Amygdala (tissue), 56 donors: ENCODE data around the gene QSOX2.
A peak's percentile ranks its signal among the peaks of the same experiment; 100 is the strongest.

Experiments
- DNase-seq, 56 donors: peaks; one replicate each; lab custom pipeline; 2025; lab: John Stamatoyannopoulos, UW

The QSOX2 gene

DNA sequence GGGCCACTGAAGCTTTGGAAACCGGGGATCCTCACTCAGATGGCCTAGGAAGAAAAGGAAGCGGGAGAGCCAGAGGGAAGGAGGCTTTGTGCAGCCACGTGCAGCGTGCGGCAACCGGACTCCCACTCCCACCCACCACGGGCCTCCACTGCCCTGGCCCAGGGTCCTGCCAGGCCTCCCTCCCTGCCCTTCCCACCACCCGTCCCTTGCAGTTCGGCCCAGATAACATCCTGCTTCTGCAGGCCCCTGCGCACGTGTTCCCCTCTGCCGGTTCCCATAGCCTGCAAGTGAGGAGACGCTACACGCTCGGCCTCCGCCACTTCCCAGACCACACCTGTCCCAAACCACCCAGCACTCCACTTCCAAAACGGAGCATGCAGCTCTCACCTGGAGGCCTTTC lies 36.4 kb downstream of the QSOX2 start:
- no peak for DNase-seq

DNA sequence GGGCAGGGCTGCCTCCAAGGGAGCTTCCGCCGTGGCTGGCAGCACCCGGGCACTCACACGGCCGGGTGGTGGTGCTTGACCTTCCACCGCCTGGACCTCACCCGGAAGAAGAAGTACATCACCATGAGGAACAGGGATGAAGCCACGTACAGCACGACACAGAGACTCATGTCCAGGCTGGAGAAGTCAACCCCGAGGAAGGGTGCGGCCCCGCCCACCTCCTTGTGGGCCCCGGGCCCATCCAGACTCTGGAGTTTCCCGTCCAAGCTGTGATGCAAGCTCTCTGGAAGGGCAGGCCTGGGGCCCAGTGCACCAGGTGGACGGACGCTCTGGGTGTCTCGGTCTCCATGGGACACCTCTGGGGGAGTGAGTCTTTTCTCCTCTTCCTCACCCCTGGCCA lies 36.9 kb downstream of the QSOX2 start:
- DNase-seq: no peak

DNA sequence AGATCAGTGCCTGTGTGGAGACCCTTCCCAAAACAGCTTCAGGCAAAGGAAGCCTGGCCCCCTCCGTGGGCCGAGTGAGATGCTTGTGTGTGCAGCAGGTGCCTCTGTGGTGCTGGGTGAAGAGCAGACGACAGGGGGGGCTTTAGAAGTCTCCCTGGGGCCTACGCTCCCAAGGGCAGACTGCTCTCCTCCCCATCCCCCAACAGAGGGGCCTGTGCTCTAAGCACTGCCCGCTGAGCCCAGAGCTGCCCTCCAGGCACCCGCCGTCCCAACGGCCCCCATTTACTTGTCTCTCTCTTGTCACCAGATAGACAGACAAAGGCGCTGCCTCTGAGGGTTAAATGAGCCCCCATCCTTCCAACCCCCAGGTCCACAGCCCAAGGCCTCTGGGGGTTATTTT lies 38.0 kb downstream of the QSOX2 start:
- no peak for DNase-seq

DNA sequence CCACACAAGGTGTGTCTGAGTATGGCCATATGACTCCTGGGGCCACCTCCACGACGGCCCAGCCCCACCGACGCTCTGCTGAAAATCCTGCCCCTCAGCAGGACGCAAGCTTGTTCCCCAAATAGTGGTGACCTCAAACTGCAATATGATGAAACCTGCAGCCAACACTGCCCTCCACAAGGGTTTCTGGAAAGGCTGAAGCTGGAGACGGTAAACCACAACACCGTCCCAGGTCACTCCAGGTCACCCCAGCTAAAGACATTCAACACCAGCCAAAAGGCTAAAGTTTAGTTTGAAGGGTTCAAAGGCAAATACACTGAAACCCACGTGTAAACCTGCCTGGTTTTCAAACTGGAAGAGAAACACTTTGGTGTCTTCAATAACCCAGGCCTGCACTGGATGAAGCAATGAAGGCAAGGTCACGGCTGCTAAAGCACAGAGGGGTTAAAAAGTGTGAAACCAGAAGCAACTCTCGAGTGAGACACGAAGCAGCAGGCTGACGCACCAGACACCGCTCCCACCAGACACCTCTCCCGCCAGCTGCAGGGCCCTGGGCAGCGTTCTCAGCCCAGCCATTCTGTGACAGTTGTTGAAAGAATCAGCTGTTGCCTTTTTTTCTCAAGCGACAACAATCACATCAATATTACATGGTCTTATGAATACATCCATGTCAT lies 38.9 kb downstream of the QSOX2 start:
- DNase-seq: no peak

DNA sequence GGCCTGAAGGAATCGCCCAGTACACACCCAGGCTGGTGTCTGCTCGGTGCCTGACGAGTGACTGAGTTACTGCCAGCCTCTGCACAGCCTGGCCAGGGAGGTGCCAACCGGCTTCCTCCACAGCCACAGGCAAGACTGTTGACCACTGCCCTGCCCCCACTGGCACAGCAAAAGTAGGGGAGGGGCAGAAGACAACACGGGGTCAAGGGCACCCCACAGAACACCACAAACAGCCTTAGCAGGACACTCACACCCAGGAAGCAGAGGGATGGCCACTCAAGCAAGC lies 40.0 kb downstream of the QSOX2 start:
- DNase-seq: no peak

DNA sequence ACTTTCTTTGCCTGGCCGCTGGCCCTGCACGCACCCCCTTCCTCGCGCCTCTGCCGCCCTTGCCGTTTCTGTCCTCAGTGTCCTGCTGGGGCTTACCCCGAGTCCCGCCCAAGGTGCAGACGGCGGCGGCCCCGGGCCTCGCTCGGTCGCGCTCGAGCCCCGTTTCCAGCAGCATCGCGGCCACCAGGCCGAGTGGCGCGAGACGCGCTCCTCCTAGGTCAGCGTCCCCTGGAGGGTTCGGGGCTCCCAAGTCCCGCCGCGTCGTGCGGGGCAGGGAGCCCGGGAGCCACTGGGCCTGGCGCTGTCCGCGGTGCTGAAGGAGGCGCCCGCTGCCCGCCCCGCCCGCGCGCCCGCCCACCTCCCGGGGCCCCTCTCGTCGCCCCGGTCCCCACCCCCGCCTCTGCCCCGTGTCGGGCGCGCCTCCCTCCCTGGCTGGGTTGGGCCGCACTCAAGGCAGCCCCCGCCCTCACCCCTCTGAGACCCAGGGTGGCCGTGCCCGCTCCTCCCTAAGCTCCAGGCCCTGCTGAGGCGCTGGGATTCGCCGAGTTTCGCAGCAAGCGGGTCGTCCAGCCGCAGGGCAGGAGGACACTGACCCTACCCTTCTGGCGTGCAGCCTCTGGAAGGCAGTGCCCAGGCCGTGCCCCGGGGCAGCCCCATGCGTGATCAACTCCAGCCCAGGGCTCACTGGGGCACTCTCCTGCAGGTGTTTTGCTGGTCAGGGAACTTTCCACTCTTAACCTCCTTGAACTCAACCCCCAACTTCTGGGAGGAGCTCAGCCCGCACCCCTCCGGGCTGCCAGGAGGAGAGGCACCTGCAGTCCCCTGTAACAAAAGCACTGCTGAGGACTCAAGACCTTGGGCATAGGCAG lies 40.5 kb downstream of the QSOX2 start, which contains the start of gene LHX3:
LHX3 (minus strand) TSS at position 291 of the 869 bp plus-strand sequence; CDS start at position 175, 116 bp downstream.
- DNase-seq: peak in 2 of 56 donors; percentile 14 to 23

DNA sequence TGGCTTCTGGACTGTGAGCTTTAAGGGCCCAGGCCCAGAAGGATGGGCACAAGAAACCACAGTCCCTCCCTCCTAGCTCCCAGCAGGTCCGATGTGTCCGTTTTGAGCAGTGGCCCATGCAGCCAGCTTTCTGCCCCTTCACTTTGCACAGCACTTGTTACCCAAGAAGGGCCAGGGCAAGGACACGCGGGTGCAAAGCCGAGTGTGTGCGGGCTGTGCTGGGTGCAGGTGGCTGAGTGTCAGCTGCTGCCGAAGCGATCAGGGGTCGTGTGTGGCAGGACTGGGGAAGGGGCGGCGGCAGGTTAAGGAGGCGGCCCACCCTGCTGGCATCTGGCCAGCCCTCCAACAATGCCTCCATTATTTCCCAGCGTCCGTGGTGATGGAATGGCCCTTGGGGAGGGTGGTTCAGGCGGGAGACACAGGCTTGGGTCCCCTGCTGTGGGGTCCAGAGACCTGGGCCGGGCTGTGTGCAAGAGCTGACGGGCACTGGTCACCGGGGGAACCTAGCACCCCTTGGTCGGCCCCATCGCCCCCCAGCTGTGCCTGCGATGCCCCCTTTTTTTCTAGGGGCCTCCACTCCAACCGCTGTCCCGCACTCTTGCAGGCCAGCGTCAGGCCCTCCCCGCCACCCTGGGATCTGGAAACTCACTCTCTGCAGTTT lies 41.3 kb downstream of the QSOX2 start:
- DNase-seq: no peak

DNA sequence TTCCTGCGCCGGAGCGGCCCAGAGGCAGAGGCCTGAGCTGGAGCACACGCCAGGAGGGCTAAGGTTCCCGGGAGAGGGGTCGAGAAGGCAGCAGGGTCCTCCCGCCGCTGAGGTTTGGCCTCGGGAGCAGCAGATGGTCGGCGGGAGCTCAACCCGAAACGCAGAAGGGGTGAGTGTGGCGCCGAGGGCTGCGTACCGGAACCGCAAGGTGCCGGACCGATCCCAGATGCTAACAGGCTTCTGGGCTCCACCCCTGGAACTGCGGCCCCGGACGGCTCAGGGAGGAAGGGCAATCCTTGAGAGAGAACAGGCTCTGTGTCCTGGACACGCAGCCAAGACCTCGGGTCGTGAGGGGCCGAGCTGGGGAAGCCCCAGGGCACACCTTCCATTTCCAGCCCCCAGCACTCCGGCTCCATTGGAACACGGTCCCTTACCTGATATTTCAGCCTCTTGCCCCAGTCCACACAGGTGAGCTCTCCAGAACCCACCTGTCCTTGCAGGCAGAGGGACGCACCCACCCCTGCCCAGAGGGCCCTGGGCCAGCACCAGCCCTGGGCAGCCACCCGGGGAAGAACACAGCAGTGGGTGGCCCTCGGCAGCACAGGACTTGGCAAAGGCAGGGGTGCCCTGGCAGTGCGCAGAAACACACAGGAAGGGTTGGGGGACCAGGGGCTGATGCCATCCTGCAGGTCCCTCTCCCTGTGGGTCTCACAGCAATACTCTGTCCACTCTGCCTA lies 42.0 kb downstream of the QSOX2 start:
- no peak for DNase-seq

DNA sequence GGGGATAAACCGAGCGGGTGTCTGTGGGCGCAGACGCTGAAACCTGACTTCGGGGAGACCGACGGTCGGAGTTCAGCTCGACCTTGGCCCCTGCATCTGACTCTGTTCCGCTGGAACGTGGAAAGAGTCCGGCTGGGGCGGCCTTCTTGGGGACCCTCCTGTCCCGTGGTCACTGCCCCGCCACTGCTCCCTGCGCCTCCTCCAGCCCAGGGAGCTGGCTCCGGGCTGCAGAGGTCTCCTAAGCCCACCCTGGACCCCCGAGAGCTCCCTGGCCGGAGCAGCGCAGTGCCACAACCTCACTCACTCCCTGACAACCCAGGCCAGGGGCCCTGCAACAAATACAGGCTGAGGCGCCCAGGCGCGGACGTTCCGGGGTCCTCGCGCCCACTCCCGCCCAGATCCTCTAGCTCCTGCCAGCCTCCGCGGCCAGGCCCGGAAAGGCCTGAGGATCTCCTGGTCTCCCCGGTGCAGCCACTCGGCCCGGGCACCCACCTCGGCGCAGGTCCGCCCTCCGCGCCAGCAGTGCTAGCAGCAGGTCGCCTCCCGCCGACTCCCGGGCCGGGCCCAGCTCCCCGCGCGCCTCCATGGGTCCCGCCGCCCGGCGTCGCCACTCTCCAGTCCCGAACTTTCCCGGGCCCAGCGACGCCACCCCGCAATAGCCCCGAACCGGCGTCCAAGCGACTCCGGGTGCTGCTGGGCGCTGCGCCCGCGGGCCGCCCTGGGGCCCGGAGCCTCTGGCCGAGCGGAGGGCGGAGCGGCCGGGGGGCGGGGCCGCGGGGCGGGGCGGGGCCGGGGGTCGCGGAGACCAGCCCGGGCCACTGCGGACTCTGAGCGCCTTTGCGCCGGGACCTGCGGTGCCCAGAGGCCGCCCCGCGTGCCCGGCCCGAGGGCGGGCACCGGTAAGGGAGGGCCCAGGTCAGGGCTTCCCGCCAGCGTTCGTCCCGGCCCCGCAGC lies 42.9 kb downstream of the QSOX2 start:
- no peak for DNase-seq

DNA sequence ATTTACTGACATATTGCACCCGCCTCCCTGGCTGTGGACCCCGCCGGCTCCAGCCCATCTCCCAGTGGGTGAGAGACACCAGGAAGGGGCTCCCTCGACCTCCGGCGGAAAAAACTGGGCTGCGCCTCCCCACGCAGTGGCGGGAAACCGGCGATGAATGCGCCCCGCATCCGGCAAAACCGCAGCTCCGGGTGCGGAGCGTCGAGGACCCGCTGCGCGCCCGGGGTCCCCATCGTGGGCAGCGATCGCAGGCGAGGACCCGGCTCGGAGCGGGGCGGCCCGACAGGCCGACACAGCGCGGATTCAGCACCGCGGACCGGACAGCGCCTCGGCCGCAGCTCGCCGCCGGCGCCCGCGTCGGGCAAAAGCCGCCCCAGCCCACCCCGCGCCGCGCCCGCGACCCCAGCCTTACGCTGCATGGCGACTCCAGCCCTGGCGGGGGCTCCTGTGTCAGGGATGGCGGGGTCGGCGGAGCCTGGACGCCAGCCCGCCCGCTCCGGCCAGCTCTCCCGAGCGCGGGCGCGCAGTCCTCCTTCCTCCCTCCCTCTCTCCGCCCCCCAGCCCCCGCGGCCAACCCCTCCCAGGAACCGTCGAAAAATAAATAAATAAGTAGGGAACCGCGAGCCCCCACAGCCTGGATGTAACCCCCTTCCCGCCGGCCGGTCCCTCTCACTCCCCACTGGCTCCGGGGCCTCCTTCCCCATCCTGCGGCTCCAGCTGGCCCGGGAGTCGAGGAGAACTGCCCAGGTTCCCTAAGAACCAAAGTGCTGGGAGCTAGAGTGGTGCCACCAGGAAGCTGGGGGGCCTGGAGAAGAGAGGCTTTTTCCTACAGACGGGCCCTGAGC lies 43.8 kb downstream of the QSOX2 start:
- DNase-seq: peak in 1 of 56 donors; percentile 13

DNA sequence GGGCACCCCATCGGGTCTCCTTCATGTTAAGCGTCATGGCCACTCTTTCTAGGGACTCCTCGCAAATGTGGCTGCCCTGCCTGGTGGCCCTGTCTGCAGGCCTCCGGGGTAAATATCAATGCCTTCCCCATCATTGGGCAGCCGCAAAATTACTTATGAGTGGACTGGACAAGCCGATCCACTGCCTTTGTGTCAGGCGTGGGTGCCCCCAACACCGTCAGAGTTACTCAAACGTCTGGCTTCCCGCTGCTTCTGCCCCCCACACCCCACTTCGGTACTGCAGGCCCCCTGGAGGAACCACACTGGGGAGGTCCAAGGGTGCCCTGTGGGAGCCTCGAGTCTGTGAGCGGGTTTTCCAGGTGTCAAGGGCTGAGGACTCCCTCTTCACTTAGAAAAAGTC lies 44.4 kb downstream of the QSOX2 start:
- no peak for DNase-seq

DNA sequence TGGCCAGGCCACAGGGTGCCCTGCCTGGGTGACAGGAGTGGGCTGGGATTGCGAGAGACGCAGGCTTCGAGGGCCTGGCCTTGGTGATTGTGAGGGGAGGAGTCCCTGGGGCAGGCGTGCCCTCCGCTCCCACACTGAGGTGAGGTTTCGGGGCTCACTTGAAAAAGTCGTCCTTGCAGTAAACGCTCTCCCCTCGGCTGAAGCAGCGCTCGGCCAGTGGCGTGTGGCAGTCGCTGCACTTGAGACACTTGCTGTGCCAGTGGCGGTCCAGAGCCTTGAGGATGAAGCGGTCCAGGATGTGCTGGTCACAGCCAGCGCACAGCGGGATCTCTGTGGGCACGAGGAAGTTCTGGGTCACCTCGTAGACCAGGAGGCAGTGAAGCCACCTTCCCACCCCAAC lies 45.2 kb downstream of the QSOX2 start:
- no peak for DNase-seq

DNA sequence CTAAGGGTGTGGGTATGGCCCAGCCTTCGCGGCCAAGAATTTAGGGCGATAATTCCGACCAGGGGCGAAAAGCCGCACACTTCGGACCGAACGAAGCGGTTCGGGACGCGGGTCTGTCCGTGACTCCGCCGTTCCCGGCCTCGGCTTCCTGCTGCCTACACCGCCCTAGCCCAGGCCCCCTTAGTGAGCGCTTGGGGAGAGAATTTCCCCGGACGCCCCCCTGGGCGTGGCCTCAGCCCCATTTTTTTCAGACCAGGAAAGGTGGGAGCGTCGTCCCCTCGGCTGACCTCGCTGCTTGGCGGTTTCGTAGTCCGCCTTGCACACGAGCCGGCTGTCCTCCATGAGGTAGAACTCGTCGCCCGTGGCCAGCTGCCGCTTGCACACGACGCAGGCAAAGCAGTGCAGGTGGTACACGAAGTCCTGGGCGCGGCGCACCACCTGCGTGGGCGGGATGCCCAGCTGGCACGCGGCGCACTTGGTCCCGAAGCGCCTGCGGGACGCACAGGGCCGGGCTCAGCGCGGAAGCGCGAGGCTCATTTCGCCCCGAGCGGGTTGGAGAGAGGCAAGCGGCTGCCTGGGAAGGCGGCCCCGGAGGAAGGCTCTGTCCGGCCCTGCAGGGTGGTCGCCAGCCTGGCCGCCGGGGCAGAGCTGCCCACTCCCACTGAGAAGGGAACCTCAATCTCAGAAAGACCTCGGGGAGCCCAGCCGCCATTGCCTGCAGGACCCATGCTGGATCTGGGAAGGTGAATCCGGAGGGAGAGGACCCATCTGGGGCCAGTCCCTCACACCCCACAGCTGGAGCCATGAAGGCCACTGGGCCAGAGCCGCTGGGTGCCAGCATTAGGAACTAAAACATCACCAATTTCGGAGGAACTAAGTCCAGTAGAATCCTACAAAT lies 46.0 kb downstream of the QSOX2 start:
- no peak for DNase-seq

DNA sequence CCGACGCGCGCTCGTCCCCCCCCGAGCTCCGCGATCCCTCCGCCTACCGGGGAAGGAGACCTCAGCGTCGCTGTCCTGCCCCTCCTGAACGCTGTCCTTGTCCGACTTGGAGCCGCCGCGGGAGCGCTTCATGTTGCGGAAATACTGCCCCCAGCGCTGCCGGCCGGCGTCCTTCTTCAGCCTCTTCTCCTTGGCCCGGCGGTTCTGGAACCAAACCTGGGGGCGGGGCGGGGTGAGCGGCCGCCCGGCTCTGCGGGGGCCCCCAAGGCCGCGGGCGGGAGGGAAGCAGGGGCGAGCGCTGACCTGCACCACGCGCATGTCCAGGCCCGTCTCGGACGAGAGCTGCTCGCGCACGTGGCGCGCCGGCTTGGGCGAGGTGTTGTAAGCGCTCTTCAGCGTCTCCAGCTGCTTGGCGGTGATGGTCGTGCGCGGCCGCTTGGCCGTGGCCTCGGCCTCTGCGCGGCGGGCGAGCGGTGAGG lies 47.0 kb downstream of the QSOX2 start:
- no peak for DNase-seq

DNA sequence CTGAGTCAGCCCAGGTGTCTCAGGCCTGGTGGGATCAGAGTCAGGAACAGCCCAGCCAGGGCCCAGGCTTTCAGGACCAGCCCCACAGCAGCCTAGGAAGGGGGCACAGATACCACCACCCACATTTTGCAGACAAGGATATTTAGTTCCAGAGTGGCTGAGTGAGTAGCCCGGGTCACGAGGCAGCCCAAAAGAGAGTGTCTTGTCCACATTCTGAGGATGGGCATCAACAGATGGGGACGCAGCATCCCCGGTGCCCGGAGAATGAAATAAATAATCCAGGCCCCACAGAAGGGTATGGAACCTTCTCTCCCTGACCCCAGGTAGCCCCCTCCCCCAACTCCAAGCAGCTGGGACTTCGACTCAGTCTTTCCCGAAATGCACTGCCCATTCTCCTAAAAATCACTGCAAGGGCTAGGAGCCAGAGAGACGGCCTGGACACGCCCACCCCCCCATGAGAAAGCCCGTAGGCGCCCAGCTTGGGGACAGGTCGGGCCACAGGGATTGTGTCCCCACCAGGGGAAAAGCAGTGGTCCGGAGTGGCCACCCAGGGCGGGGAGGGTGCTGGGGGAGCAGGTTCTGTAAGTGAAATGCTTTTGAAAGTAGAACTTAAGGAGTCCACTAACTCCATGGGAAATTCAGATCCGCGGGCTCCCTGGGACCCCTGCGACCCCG lies 47.5 kb downstream of the QSOX2 start:
- DNase-seq: no peak

DNA sequence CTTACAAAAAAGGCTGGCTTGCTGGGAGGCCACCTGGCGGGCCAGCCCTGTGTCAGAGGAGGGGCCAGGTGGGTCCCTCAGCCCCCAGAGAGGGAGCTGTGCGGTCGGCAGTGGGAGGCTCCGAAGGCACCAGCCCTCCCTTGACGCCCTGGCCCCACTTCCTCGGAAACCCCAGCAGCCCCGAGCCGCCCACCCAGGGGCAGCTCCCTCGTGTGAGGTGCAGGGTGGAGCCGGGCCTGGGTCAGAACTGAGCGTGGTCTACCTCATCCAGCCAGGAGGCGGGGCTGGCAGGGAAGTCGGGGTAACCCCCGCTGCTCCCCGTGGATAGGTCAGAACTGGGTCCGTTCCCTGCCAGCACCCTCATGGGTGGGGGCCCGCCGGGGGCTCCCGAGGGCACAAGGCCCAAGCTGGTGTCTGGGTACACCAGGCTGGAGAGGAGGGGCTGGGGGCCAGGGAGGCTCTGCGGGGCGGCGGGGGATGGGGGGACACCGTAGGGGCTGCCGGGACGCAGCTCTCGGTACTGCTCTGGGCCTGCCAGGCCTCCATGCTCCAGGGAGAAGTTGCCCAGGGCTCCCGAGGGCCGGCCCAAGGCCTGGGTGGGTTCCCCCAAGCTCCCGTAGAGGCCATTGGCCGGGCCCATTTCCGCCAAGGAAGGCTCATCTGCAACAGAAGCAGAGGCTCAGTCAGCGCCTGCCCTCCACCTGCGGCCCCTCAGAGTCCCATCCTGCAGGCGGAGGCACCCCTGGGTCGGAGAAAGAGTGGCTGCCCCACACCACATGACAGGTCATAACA lies 48.3 kb downstream of the QSOX2 start:
- no peak for DNase-seq
